GM03348 (cell line): ENCODE data around the gene CRABP2.

Experiments
- DNase-seq: peaks from one replicate; pipeline ENCODE4 v3.0.0; 2012; ENCODE audit warnings: low spot score

The CRABP2 gene

DNA sequence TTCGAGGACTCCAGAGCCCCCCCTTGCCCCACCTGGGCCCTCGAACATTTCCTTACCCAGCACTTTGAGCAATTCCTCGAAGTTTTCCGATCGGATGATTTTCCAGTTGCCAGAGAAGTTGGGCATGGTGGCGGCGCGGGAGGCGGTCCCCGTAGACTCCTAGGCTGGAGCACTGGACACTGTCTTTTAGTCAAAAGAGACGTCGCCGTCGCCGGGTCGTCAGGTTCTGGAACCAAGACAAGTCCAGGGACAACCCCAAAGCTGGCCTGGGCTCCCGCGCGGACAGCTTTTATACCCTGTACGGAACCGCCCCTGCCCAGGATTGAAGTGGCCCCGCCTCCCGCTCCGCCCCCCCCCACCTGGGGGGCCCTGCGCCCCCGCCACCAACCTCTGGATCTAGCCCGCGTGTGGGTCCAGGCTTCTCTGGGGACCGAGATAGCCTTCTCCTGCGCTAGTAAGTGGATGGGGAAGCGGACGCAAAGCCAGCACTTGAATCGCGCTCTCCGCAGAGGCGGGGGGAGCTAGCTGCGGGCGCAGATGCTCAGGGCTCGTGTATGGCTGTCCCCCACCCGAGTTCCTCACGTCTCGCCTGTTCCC is at the start of gene CRABP2:
TSS of gene CRABP2 (minus strand) at position 263 of the 597 bp plus-strand sequence. CDS start at position 126, 137 bp downstream.
- no peak for DNase-seq

DNA sequence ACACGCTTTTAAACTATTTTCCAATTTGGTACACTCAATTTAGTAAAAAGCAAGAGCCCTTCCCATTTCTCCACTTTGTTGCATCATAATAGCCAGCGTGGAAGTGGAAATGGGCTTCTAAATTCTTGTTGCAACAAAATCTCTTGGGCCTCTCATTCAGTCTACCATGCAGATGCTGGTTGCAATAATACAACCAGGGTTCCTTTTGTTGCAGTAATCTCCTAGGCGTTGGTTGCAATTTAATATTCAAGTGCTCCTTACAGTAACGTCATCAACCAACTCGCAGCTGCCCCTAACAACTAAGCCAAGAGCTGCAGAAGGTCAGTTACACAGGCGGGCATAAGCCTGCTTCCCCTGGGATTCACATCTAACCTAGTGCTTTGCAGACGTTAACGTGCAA is 48.8 kb upstream of the CRABP2 start:
- no peak for DNase-seq

DNA sequence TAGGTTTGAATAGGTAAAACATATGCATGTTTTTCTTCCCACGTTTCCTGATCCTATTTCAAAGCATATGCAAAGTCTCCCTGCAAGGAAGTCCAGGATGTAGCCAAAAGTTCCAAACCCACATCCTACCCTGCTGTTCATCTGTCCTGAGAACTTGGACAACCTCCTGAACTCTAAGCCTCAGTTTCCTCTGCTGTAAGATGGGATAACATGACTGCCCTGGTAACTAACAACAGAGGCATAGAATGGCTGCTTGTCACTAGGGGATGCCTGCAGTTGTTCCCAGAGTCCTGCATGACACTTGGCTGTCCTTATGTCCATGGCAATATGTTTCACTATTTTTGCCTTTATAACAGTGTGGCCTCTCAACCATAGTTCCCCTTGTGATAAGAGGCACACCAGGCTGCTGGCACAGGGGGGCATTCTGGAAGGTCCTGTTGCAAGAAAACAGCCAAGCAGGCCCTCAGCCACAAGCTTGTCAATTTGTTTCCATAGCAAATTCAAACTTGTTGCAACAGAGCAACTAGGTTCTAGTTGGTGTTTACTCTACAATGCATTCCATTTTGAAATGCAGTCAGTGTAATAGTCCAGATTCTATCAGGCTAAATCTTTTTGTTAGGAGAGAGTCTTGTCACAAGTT is 47.6 kb upstream of the CRABP2 start:
- no peak for DNase-seq

DNA sequence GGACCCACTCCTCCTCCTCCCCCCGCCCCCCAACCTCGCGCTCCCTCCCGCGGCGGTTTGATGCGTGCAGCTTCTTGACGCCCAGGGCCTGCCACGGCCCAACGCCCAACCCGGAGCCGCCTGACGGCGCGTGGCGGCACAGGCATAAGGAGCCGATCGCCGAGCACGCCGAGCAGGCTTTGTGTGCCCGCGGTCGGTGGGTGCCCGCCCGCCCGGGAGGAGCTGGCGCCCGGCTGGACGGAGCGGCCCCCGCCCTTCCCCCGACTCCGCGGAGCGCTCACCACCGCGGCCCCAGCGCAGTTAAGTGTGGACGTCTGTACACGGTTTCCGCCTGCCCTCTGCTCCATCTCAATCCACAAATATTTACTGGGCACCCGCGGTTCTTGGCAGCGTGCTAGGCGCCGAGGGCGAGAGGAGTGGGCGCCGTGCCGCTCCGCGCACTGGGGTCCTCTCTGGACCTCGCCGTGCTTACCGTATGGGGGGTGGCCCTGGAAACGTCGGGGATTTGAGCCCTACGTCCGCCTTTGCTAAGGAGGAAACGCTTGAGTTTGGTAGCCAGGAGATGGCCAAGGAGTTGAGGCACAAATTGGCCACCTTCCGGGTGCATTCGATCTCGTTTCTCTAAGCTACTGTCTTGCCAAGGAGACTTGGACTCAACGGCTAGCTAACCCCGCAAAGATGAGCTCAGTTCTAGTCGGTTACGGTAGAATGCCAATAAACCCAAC is 46.5 kb upstream of the CRABP2 start:
- peak; percentile 97 for DNase-seq

DNA sequence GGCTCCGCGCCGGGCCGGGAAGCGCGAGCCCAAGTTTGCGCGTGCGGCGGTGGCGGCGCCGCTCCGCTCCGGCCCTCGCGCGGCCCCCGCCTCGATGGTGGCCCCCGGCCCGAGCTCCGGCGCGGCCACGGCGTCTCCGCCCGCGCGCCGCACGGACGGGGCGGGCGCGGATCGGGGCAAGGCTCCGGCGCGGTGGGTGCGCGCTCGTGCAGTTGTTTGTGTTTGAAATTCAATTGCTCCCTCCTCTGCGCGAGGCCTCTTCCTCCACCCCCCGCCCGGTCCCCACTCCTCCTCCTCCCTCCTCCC is 46.0 kb upstream of the CRABP2 start, which contains the start of gene HDGF:
TSS of gene HDGF (minus strand) at position 225 of the 306 bp plus-strand sequence. CDS start 246 bp downstream, outside the sequence.
- DNase-seq = no peak

DNA sequence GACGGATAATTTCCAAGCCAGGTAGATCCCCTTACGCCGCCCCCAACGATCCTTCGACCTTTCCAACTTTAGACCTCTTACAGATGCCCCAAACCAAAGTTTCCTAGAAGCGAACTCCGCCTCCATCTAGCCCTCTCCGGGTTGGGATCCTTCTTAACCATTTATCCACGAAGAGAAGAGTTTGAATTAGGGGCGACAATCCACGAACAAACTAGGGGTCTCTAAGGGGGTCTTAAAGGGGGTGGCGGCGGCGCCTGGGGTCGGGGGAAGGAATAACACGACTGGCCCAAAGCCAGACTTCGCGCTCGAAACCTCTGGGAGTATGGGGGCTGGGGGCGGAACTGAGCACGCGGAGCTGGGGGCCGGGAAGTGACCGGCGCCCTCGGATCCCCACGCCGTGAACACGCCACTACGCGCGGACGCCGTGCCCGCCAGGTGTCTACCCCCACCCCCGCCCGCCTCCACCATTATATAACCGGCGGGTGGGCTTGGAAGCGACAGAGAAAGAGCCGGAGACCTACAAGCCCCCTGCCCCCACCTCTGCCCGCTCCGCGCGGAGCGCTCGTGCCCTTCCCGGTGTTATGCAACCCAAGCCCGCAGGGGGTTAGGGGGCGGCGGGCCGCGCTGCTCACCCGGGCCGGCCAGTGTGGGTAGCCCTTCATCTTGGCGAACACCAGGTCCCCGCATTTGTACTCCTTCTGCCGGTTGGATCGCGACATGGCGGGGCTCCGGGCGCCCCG is 45.5 kb upstream of the CRABP2 start:
- peak; percentile 63 for DNase-seq

DNA sequence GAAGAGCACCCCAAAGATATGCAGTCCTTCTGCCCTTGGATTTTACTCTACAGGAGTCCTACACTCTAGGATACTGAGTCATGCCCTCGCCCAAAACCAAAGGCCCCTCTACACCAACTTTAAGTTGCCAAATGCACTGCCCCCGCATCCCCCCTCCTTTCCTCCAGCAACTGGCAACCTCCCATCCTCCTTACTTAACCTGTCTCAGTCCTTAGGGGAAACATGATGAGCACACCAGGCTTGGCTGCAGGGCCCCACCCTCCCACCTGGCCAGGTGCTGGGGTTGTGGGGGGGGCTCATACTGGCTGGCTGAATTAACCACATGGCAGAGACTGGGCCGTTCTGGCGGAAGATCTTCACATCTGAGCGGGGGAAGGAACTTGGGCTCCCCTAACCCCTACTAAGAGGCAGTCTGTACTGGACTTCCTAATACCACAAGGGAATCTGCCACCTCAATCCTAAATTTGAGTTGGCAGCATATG is 44.8 kb upstream of the CRABP2 start:
- peak; percentile 31 for DNase-seq

DNA sequence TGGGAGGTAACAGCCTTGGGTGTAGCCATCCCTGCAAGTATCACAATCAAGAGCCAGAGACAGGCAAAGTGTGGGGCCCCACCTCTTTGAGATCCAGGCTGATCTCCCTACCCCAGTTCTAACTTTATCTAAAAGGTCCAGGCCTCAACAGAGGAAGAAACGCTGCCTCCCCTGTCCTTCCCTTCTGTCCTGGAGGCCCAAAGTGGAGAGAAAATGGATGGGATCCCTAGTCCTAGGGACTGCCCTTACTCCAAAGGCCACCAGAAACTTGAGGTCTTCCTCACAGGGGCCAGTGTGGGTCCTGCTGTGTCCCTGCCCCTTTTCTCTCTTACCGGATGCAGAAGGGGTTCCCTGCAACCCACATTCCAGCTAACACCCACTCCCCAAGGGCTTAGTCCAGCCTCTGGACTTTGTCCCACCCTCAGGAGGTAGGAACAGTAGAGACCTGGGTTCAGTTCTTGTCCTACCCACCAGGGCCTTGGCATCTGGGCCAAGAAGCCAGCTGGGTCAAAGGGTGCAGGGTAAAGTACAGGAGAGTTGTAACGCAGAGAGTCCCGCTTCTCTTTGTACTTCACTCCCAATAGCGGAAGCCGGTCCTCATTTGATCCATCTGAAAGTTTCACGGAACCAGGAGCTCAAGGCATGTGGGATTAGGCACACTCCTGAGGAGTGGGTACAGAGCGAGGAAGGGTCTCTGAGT is 44.2 kb upstream of the CRABP2 start:
- no peak for DNase-seq

DNA sequence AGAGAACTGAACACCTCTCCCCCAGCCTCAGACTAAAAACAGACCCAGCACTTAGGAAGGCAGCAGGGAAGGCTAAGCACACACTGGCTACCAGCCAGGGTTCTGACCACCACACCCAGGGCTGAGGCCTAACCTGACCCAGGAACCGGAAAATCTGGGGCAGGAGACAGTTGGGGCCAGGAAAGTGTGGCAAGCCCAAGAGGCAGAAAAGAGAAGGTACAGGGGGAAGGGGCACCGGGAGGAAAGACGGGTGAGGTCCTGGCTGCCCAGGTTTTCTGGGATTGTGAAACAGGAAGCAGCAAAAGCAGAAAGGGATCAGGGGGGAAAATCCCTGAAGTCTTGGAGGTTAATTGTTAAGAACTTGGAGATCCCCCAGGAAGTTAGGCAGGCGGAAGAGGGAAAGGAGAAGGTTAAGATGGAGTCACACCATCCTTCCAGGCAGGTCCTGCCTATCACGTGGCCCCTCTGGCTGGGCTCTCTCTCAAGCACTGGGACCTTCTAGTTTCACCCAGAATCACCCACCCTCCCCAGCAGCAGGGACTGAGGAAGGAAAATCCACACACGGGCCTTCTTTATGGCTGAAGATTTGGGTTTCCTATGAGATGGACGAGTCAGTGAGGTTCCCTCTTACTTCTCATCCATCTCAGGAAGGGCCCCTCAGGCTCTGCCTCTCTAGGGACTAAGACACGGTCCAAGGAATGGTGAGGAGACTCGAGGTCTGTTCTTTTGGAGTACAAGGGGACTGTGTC is 43.5 kb upstream of the CRABP2 start:
- DNase-seq = peak; percentile 38

DNA sequence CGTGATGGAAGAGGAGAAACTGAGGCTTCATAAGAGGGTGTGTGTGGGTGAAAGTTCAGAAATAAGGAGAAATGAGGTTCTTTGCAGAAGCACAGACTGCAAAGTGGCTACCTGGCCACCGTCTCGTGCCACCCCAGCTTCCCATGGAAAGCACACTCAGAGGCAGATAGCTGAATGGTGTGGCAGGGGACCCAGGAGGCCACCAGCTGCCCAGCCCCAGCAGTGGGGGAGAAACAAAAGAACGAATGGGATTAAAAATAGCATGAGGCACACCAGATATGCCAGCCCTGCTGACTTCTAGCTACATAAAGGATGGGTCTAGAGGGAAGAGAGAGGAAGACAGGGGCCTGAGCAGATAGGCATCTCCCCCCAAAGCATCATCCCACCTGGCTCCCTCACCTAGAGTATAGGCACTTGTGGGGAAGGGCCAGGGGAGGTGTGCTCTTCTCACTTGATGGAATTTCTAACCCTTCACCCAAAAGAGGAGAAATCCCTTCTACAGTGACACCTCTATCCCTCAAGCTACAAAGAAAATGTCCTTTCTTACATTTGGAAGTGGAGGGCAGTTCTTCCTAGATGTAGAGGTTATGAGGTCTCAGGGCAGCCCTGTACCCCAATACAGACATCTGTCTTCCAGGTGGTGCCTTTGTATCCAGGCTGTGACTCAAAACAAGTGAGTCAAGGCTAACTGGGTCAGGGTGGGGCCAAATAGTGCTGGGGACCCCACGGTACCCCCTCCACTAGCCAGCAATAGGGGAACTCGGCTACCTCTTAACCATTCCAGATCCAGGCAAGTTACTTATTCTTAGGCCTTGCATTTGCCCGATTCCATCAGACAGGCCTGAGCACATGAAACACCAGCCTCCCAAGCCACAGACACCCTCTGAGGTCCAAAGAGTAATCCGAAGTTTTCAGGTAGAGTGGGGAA is 42.6 kb upstream of the CRABP2 start:
- no peak for DNase-seq

DNA sequence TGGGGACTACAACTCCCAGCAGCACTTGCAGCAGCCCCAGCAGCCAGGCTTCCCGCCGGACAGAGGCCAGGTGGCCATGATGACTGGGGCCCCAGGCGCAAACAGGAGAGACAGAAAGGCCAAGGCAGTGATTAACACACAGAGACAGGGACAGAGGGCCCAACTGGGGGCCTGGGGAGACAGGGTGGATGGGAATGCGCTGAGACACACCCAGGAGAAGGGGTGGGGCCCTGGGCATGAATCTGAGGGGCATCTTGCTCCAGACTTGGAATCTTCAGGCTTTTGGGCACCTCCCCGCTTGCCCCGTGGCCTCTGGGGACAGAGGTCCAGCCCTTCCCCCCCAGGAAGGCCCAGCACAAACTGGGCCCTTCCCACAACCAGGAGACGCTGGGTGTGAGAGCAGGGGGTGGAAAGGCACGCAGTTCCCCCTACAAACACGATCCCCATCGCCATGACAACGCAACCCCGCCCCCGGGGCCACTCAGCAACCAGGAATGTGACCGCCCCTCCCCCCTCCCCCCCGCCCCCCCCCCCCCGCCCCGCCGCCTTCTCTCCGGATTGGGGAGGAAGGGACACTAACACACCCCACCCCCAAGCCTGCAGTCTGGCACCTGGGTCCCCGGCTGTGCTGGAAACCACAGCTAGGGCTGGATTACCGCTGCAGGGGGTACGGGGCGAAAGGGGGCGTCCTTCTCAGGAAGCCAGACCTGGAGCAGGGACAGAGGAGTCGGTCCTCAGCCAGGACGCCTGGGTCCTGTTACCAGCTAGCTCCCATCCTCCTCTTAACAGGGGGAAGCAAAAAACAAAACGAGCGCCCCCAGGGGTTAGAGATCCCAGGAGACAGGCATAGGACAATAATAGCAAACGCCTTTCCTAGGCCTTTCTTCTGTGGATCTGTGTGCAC is 41.6 kb upstream of the CRABP2 start:
- DNase-seq = peak; percentile 96

DNA sequence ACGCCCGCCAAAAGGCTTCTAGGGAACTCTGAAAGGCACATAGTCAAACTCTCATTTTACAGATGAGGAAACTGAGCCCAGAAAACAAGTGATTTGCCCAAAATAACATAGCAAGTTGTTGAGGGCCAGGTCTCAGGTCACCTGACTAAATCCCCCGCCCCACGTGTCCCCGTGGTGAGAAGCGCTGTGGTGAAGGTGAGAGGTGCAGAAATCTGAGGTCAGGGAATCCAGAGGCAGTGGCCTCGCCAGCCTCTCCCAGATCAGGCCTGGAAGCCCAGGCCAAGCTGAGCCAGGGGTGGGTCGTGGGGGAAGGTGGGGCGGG is 41.0 kb upstream of the CRABP2 start:
- no peak for DNase-seq

DNA sequence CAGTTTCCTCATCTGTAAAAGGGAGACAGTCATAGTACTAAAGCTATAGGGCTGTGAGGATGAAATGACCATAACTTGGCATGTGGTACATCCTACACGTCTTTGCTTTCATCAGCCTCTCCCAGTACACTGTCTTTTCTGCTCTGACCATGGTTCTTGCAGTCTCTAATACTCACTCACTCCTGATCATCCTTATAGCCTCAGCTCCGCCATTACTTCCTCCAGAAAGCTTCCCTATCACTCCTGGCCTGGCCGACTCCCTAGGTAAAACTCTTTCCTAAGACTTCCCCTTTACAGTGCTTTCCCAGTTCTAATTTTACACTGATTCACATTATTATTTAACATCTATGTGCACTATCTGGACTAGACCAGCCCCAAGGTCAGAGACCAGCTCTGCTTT is 40.5 kb upstream of the CRABP2 start:
- DNase-seq = no peak

DNA sequence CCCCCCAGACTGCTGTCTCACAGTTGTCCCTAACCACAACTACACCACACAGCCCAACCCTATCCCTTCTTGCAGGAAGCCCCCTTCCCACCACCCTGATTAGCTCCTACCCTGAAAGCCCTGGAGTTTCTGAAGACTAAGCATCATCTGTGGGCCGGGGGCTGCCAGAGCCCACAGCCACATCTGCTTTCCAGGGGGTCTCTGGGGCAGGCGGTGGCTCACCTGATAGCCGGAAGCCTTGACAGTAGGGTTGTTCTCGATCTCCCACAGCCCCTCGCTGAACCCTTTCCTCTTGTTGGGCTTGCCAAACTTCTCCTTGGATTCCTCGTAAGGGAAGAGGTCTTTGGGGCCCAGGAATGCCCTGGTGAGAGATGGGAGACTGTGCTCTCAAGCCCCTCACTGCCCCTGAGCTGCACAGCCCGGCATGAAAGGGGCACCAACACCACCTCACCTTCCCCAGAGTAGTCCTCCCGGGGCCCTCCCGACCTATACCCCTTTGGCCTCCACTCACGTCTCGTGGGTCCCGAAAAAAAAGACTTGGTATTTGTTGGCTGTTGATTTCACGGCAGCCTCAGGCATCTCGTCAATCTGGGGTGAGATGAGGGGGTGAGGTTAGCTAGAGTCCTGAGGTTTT is 39.5 kb upstream of the CRABP2 start:
- no peak for DNase-seq

DNA sequence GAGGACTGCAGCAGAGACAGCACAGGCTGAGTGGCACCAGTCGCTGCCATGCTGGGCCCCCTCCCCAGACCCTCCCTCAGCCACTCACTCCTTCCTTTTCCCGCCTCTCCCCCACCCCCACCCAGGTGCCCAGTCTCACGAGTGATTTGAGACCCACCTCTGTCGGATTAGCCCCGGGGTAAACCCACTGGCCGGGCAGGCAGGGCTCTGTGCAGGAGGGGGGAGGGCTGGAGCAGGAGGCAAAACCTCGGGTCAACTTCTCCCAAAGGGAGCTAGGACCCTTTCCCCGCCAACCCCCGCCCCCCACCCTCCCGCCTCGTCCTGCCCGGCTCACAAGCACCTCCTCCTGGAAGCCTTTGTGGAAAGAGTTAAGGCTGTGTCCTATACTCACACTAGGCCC is 39.0 kb upstream of the CRABP2 start:
- DNase-seq = no peak

DNA sequence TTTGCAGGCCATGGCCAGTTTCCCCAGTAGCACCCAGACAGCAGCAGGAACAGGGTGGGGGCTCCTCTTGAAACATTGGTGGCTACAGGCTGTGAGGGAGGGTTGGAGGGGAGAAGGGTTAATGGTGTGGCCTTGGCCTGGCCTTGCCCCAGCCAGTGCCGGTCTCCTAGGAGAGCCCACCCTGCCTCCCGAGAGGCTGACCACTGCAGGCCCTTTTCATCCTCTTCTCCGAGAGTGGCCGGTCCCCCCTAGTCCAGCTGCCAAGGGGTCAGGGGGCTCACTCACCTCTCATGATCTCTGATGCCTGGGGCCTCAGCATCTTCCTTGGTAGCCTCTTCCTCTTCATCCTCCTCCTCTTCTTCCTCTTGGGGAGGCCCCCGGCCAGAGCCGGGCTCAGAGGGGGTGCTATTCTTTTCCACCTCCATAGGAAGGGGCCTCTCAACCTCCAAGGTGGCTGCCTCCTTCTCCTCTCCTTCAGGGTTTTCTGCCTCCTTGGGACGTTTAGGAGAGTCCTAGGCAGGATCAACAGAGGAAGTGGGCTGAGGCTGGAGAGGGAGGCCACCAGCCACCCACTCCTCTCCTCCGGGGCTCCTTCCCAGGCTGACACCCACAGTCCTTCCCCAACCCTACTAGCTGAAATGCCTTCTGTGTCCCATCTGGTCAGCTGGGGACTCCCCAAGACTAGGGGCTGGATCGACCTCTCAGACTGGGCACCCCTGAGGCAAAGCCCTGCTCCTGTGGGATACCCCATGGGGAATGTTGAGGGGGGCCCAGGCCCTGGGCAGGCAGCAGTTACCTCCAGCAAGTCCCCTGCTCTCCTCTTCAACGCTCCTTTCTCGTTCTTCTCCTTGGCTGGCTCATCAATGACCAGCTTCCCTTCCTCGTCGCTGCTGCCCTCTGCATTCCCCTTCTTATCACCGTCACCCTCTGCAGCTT is 38.3 kb upstream of the CRABP2 start:
- DNase-seq = no peak

DNA sequence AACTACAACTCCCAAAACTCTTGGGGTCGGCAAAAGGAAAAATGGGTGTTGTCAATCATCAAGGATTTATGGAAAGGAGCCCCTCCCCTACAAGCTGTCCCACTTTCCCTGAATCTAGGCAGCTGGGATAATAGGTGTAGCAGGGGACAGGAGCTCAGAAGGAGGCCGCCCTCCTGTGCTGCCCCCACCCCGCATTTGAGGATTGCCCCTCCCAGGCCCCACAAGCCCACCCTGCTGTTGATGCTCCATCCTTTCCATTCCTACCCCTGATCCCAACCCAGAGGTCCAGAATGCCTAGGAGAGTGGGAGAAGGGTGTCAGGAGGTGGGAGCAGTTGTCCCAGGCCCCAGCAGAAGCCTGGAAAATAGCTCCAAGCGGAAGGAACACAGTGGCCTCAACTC is 37.4 kb upstream of the CRABP2 start:
- no peak for DNase-seq

DNA sequence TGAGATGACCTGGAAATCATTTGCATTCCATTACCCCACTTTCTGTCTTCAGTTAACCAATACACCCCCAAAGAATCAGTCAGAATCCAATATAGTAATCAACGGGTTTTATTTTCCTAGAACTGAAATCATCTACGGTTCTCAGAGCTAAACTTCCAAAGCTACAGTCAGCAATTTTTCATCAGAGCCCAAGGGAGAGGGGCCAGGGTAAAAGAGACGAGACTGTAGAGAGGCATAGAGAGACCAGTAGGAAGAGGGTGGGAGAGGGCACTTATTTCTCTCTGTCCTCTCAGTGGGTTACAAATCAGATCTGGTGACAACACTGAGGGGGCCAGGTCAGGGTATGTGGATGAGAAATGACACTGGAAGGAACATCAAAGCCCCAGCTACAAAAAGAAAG is 36.6 kb upstream of the CRABP2 start:
- no peak for DNase-seq
